HEK293 (cell line): ENCODE results near the gene KPTN.
A peak's percentile ranks its signal among the peaks of the same experiment; 100 is the strongest.

Experiments
- BCL11A ChIP-seq: fragments of 450-650 bp; formaldehyde crosslinking; IDR thresholded peaks from 2 replicates; pipeline ENCODE4 v1.5.1; 2016; ENCODE audit warnings: low read depth, missing biosample characterization, missing genetic modification characterization
- EGR2 ChIP-seq: fragments of 450-650 bp; formaldehyde crosslinking; IDR thresholded peaks from 2 replicates; pipeline ENCODE4 v1.5.1; 2016; ENCODE audit warnings: low read depth, missing biosample characterization, missing genetic modification characterization
- FEZF1 ChIP-seq: fragments of 450-650 bp; formaldehyde crosslinking; IDR thresholded peaks from 2 replicates; pipeline ENCODE4 v1.5.1; 2016; ENCODE audit warnings: missing biosample characterization, missing genetic modification characterization
- KLF16 ChIP-seq: fragments of 450-650 bp; formaldehyde crosslinking; IDR thresholded peaks from 2 replicates; pipeline ENCODE4 v1.5.1; 2017; ENCODE audit warnings: missing biosample characterization, missing genetic modification characterization
- KLF8 ChIP-seq: fragments of 450-650 bp; formaldehyde crosslinking; IDR thresholded peaks from 2 replicates; pipeline ENCODE4 v1.5.1; 2016; ENCODE audit warnings: missing biosample characterization, missing genetic modification characterization
- YY2 ChIP-seq: fragments of 450-650 bp; formaldehyde crosslinking; IDR thresholded peaks from 2 replicates; pipeline ENCODE4 v1.5.1; 2016; ENCODE audit warnings: missing biosample characterization, missing genetic modification characterization
- ZBTB1 ChIP-seq: fragments of 450-650 bp; formaldehyde crosslinking; IDR thresholded peaks from 2 replicates; pipeline ENCODE4 v1.5.1; 2016; ENCODE audit warnings: missing biosample characterization, missing genetic modification characterization
- ZBTB11 ChIP-seq: fragments of 450-650 bp; formaldehyde crosslinking; conservative IDR thresholded peaks from 2 replicates; pipeline ENCODE4 v1.5.1; 2016; ENCODE audit warnings: low read depth, missing biosample characterization, missing genetic modification characterization
- ZBTB21 ChIP-seq: fragments of 450-650 bp; formaldehyde crosslinking; IDR thresholded peaks from 2 replicates; pipeline ENCODE4 v1.5.1; 2017; ENCODE audit warnings: missing biosample characterization, missing genetic modification characterization
- ZBTB26 ChIP-seq: fragments of 450-650 bp; formaldehyde crosslinking; optimal IDR thresholded peaks from 2 replicates; pipeline ENCODE3; 2016; ENCODE audit warnings: missing biosample characterization, mild to moderate bottlenecking, missing genetic modification characterization
- ZBTB48 ChIP-seq: fragments of 450-650 bp; formaldehyde crosslinking; IDR thresholded peaks from 2 replicates; pipeline ENCODE4 v1.5.1; 2016; ENCODE audit warnings: missing biosample characterization, missing genetic modification characterization
- ZBTB8A ChIP-seq: fragments of 450-650 bp; formaldehyde crosslinking; IDR thresholded peaks from 2 replicates; pipeline ENCODE4 v1.5.1; 2016; ENCODE audit warnings: missing biosample characterization, missing genetic modification characterization
- ZFP37 ChIP-seq: fragments of 450-650 bp; formaldehyde crosslinking; IDR thresholded peaks from 2 replicates; pipeline ENCODE4 v1.5.1; 2016; ENCODE audit warnings: missing biosample characterization, missing genetic modification characterization
- ZNF133 ChIP-seq: fragments of 450-650 bp; formaldehyde crosslinking; IDR thresholded peaks from 2 replicates; pipeline ENCODE4 v1.5.1; 2016; ENCODE audit warnings: missing biosample characterization, missing genetic modification characterization
- ZNF138 ChIP-seq: fragments of 450-650 bp; formaldehyde crosslinking; IDR thresholded peaks from 2 replicates; pipeline ENCODE4 v1.5.1; 2016; ENCODE audit warnings: missing biosample characterization, missing genetic modification characterization, borderline replicate concordance
- ZNF175 ChIP-seq: fragments of 450-650 bp; formaldehyde crosslinking; IDR thresholded peaks from 2 replicates; pipeline ENCODE4 v1.5.1; 2016; ENCODE audit warnings: missing biosample characterization, missing genetic modification characterization
- ZNF248 ChIP-seq: fragments of 450-650 bp; formaldehyde crosslinking; IDR thresholded peaks from 2 replicates; pipeline ENCODE4 v1.5.1; 2017; ENCODE audit warnings: missing biosample characterization, missing genetic modification characterization
- ZNF292 ChIP-seq: fragments of 450-650 bp; formaldehyde crosslinking; IDR thresholded peaks from 2 replicates; pipeline ENCODE4 v1.5.1; 2016; ENCODE audit warnings: low read depth, missing biosample characterization, missing genetic modification characterization, borderline replicate concordance
- ZNF302 ChIP-seq: fragments of 450-650 bp; formaldehyde crosslinking; IDR thresholded peaks from 2 replicates; pipeline ENCODE4 v1.5.1; 2016; ENCODE audit warnings: missing biosample characterization, missing genetic modification characterization, low read depth
- ZNF335 ChIP-seq: fragments of 450-650 bp; formaldehyde crosslinking; conservative IDR thresholded peaks from 2 replicates; pipeline ENCODE4 v1.5.1; 2016; ENCODE audit warnings: missing biosample characterization, missing genetic modification characterization
- ZNF391 ChIP-seq: fragments of 450-650 bp; formaldehyde crosslinking; IDR thresholded peaks from 2 replicates; pipeline ENCODE4 v1.5.1; 2016; ENCODE audit warnings: low read depth, missing biosample characterization, missing genetic modification characterization, borderline replicate concordance
- ZNF394 ChIP-seq: fragments of 450-650 bp; formaldehyde crosslinking; IDR thresholded peaks from 2 replicates; pipeline ENCODE4 v1.5.1; 2016; ENCODE audit warnings: missing biosample characterization, missing genetic modification characterization, mild to moderate bottlenecking, moderate library complexity, borderline replicate concordance
- ZNF510 ChIP-seq: fragments of 450-650 bp; formaldehyde crosslinking; IDR thresholded peaks from 2 replicates; pipeline ENCODE4 v1.5.1; 2018; ENCODE audit warnings: mild to moderate bottlenecking, missing genetic modification characterization, missing biosample characterization; ENCODE audit not compliant: insufficient replicate concordance
- ZNF529 ChIP-seq: fragments of 450-650 bp; formaldehyde crosslinking; IDR thresholded peaks from 2 replicates; pipeline ENCODE4 v1.5.1; 2017; ENCODE audit warnings: missing genetic modification characterization, missing biosample characterization; ENCODE audit not compliant: insufficient replicate concordance
- ZNF558 ChIP-seq: fragments of 450-650 bp; formaldehyde crosslinking; IDR thresholded peaks from 2 replicates; pipeline ENCODE4 v1.5.1; 2016; ENCODE audit warnings: missing biosample characterization, missing genetic modification characterization
- ZNF561 ChIP-seq: fragments of 450-650 bp; IDR thresholded peaks from 2 replicates; pipeline ENCODE4 v1.5.1; 2018; ENCODE audit warnings: missing biosample characterization, missing genetic modification characterization, borderline replicate concordance
- ZNF621 ChIP-seq: fragments of 450-650 bp; formaldehyde crosslinking; IDR thresholded peaks from 2 replicates; pipeline ENCODE4 v1.5.1; 2017; ENCODE audit warnings: missing biosample characterization, missing genetic modification characterization
- ZNF776 ChIP-seq: fragments of 450-650 bp; formaldehyde crosslinking; IDR thresholded peaks from 2 replicates; pipeline ENCODE4 v1.5.0; 2017; ENCODE audit warnings: missing biosample characterization, missing genetic modification characterization, borderline replicate concordance
- ZNF777 ChIP-seq: fragments of 450-650 bp; formaldehyde crosslinking; IDR thresholded peaks from 2 replicates; pipeline ENCODE4 v1.5.1; 2017; ENCODE audit warnings: missing biosample characterization, missing genetic modification characterization, borderline replicate concordance
- ZNF785 ChIP-seq: fragments of 450-650 bp; formaldehyde crosslinking; IDR thresholded peaks from 2 replicates; pipeline ENCODE4 v1.5.1; 2016; ENCODE audit warnings: missing biosample characterization, missing genetic modification characterization
- TF ChIP-seq, protein P1 (sequence below): sonication (generic); formaldehyde crosslinking; IDR thresholded peaks from 2 replicates; pipeline ENCODE4 v1.8.1; 2022; ENCODE audit warnings: mild to moderate bottlenecking, moderate library complexity, missing genetic modification reagents
- TF ChIP-seq, protein P2 (sequence below): fragments of 450-650 bp; formaldehyde crosslinking; IDR thresholded peaks from 2 replicates; pipeline ENCODE4 v1.5.1; 2016; ENCODE audit warnings: missing biosample characterization, missing genetic modification characterization

Gene KPTN

GRCh38 chr19:47427241-47428176 is 56.5 kb downstream of the KPTN start (continued):
- TF ChIP-seq YY2 (tag by site-specific recombination) (no peak; the same call in 1 of the 2 replicates), ZNF785 (tag by site-specific recombination) (no peak), ZNF621 (tag by site-specific recombination) (no peak), ZNF561 (tag by site-specific recombination) (peak; percentile 22; the same call in 1 of the 2 replicates), ZBTB11 (tag by site-specific recombination) (no peak), ZNF776 (tag by site-specific recombination) (no peak), ZBTB1 (tag by site-specific recombination) (no peak), ZNF558 (tag by site-specific recombination) (no peak), ZNF302 (tag by site-specific recombination) (no peak), ZNF292 (no peak), ZNF777 (tag by site-specific recombination) (peak; percentile 67; the same call in 1 of the 2 replicates), ZNF510 (tag by site-specific recombination) (no peak), ZBTB8A (tag by site-specific recombination) (no peak), ZNF335 (tag by site-specific recombination) (peak; percentile 96), ZBTB26 (no peak), ZNF138 (tag by site-specific recombination) (no peak), KLF16 (tag by site-specific recombination) (0 out of 2 replicates have a peak, but pooled peaks have one; percentile 22), ZNF175 (tag by site-specific recombination) (no peak), FEZF1 (peak; percentile 13; the same call in 1 of the 2 replicates), ZNF529 (tag by site-specific recombination) (no peak), ZBTB48 (tag by site-specific recombination) (peak; percentile 95), ZNF391 (peak; percentile 57; the same call in 1 of the 2 replicates), ZNF394 (tag by site-specific recombination) (no peak; the same call in 1 of the 2 replicates), ZNF248 (tag by site-specific recombination) (no peak), KLF8 (tag by site-specific recombination) (peak; percentile 40), ZBTB21 (tag by site-specific recombination) (0 out of 2 replicates have a peak, but pooled peaks have one; percentile 15), ZFP37 (tag by site-specific recombination) (no peak), BCL11A (tag by site-specific recombination) (no peak), ZNF133 (tag by site-specific recombination) (no peak; the same call in 1 of the 2 replicates), EGR2 (tag by site-specific recombination) (peak; percentile 39; the same call in 1 of the 2 replicates)
- TF ChIP-seq, protein P1, sequence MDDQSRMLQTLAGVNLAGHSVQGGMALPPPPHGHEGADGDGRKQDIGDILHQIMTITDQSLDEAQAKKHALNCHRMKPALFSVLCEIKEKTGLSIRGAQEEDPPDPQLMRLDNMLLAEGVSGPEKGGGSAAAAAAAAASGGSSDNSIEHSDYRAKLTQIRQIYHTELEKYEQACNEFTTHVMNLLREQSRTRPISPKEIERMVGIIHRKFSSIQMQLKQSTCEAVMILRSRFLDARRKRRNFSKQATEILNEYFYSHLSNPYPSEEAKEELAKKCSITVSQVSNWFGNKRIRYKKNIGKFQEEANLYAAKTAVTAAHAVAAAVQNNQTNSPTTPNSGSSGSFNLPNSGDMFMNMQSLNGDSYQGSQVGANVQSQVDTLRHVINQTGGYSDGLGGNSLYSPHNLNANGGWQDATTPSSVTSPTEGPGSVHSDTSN (CRISPR knock-in tag) = no peak
- TF ChIP-seq, protein P2, sequence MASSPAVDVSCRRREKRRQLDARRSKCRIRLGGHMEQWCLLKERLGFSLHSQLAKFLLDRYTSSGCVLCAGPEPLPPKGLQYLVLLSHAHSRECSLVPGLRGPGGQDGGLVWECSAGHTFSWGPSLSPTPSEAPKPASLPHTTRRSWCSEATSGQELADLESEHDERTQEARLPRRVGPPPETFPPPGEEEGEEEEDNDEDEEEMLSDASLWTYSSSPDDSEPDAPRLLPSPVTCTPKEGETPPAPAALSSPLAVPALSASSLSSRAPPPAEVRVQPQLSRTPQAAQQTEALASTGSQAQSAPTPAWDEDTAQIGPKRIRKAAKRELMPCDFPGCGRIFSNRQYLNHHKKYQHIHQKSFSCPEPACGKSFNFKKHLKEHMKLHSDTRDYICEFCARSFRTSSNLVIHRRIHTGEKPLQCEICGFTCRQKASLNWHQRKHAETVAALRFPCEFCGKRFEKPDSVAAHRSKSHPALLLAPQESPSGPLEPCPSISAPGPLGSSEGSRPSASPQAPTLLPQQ = 0 out of 2 replicates have a peak, but pooled peaks have one; percentile 45
